ENCODE data around the gene TRIM62. TPM values are rescaled to one million over a fixed set of nuclear protein-coding genes. Genes with fewer than 3 reads are reported as not detected.

Gene TRIM62
- 1 to 10 TPM; 3.4 to 4.5 TPM for total RNA-seq

DNA sequence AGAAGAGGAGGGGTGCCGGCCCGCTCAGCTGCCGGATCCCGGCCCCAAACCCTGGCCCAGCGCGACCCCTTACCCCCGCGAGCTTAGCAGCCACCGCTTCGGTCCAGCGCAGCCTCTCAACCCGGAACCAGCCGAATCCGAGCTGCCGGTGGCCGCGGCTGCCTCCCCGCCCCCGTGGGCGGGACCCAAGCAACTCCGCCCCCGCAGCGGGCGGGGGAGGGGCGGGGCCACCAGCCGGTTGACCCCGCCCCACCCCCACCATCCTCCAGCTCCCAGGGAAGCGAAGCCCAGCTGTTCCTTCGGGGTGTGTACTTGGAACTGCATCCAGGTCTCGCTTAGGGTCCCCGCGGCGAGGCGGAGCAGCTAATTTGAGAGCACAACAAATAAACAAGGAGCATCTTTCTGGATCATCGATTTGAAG, at the start of gene TRIM62:
Gene TRIM62, minus strand, starts transcription at position 123 of the 421 bp plus-strand sequence. CDS start 611 bp downstream, outside the sequence.
- peaks cover 4% of the 10 kb centered on the region for H3K36me3 Mint-ChIP-seq
- peak; percentile 82 for DNase-seq
- peaks cover 1% of the 10 kb centered on the region for H3K9me3 Mint-ChIP-seq
- H3K4me1 Mint-ChIP-seq = peaks cover 14% of the 10 kb centered on the region
- peak within 1 kb of the TSS; percentile 40 for H3K27ac Mint-ChIP-seq
- H3K27me3 Mint-ChIP-seq = peaks cover 26% of the 10 kb centered on the region
- peak within 1 kb of the TSS; percentile 85 for H3K4me3 Mint-ChIP-seq

DNA sequence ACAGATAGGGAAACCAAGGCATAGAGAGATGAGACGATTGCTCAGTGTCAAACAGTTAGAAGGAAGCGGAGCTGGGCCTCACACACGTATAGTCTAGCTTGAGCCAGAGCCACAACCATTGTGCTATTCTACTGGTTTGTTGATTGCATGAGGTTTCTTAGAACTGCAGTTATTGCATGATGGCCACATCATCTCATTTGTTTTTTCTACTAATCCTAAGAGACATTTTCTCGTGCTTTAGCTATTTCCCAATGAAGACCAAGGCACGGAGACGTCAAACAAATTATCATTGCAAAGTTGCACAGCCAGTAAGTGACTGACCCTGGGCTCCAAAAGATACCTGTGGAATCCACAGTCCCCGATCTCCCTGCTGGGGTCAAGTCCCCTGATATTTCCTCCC, 49.3 kb upstream of the TRIM62 start:
- Mint-ChIP-seq H3K36me3 (no peaks in the 10 kb centered on the region), H3K4me1 (peaks cover 1% of the 10 kb centered on the region), H3K27me3 (peaks cover 10% of the 10 kb centered on the region), H3K9me3 (no peaks in the 10 kb centered on the region), H3K4me3 (no peak overlapping the region), H3K27ac (no peak overlapping the region)
- no peak for DNase-seq

DNA sequence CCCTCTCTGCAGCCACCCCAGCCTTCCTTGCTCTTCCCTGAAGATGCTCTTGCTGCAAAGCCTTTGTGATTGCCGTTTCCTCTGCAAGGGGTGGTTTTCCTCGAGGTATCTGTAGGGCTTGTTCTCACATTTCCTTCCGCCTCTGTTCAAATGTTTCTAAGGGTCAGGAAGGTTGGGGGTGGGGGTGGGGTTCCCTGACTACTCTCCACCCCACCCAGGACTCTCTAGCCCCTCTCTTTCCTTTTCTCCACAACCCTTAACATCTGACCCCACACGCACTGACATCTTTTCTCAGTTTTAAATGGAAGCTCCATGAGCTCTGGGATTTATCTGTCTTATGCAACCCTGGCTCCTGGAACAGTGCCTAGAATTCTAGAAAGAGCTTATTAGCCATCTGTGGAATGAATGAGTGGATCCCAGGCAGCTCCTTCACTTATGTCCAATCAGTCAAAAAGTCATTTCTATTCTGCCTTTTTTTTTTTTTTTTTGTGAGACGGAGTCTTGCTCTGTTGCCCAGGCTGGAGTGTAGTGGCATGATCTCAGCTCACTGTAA, 47.2 kb upstream of the TRIM62 start:
- no peaks in the 10 kb centered on the region for H3K4me1 Mint-ChIP-seq
- no peak overlapping the region for H3K27ac Mint-ChIP-seq
- H3K4me3 Mint-ChIP-seq = no peak overlapping the region

GRCh38 chr1:33225586-33225985, 43.7 kb upstream of the TRIM62 start:
- peaks cover 10% of the 10 kb centered on the region for H3K27me3 Mint-ChIP-seq
- H3K27ac Mint-ChIP-seq = no peak overlapping the region
- peaks cover 18% of the 10 kb centered on the region for H3K9me3 Mint-ChIP-seq
- no peaks in the 10 kb centered on the region for H3K36me3 Mint-ChIP-seq
- H3K4me1 Mint-ChIP-seq = no peaks in the 10 kb centered on the region
- DNase-seq = no peak
- no peak overlapping the region for H3K4me3 Mint-ChIP-seq

More for the DNA sequence above, 47.2 kb upstream of the TRIM62 start:
- Mint-ChIP-seq H3K27me3 (peaks cover 10% of the 10 kb centered on the region), H3K9me3 (peaks cover 11% of the 10 kb centered on the region), H3K36me3 (no peaks in the 10 kb centered on the region)
- DNase-seq = no peak

GRCh38 chr1:33224166-33224707, 42.4 kb upstream of the TRIM62 start:
- no peak overlapping the region for H3K27ac Mint-ChIP-seq
- H3K27me3 Mint-ChIP-seq = peaks cover 10% of the 10 kb centered on the region
- peaks cover 18% of the 10 kb centered on the region for H3K9me3 Mint-ChIP-seq
- no peaks in the 10 kb centered on the region for H3K36me3 Mint-ChIP-seq
- DNase-seq = no peak
- H3K4me3 Mint-ChIP-seq = no peak overlapping the region
- H3K4me1 Mint-ChIP-seq = no peaks in the 10 kb centered on the region

DNA sequence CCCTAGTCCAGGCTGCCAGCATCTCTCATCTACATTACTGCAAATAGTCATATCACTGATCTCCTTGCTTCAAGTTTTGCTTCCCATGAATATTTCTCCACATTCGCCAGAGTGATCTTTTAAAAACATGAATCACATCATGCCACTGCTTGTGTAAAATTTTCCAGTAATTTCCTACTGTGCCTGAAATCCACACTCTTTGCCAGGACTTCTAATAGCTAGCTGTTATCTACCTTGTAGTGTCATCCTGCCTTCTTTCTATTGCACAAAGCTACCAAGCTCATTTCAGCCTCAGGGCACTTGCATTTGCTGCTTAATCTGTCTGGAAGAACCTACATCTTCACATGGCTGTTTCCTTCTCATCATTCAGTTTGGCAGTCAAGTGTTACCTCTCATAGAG, 40.5 kb upstream of the TRIM62 start:
- Mint-ChIP-seq H3K4me1 (no peaks in the 10 kb centered on the region), H3K27me3 (no peaks in the 10 kb centered on the region), H3K4me3 (no peak overlapping the region), H3K27ac (no peak overlapping the region), H3K9me3 (peaks cover 18% of the 10 kb centered on the region), H3K36me3 (no peaks in the 10 kb centered on the region)
- no peak for DNase-seq

- no peaks in the 10 kb centered on the region for H3K27me3 Mint-ChIP-seq
- no peaks in the 10 kb centered on the region for H3K4me1 Mint-ChIP-seq
- no peak overlapping the region for H3K27ac Mint-ChIP-seq
- peaks cover 18% of the 10 kb centered on the region for H3K9me3 Mint-ChIP-seq
- no peak overlapping the region for H3K4me3 Mint-ChIP-seq
- no peaks in the 10 kb centered on the region for H3K36me3 Mint-ChIP-seq
- no peak for DNase-seq
Observed at GRCh38 chr1:33221385-33221758, 39.5 kb upstream of the TRIM62 start.

DNA sequence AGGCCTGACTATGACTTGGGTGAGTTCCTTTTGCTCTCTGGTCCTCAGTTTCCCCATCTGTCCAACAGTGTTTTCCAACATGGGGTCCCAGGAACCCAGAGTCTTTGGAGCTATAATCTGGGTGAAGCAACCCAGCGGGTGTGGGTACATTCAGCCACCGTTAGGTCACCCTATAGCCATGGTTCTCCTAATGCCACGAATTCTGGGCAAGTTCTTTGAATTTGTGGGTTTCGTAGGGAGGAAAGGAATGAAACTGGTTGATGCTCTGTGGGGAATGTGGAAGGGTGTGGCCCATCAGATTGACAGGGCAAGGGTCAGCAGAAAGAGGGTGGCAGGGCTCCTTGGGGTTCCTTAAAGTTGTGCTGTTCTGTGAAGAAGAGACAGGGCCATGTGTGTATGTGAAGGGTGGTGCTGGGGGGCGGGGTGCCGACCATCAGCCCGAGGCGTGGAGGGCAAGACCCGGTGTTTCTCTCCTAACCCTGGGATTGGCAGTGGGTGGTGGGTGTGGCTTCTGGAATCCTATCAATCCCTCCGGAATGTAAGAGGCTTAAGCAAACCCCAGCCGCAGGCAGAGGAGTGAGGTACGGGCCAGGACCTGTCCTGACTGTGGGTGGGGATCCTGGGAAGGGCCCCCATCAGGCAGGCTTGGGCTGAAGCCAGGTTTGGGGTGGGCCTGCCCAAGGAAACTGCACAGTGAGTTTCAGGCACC, 39.0 kb upstream of the TRIM62 start:
- no peak overlapping the region for H3K4me3 Mint-ChIP-seq
- peaks cover 18% of the 10 kb centered on the region for H3K9me3 Mint-ChIP-seq
- DNase-seq = no peak
- H3K27me3 Mint-ChIP-seq = no peaks in the 10 kb centered on the region
- H3K27ac Mint-ChIP-seq = no peak overlapping the region
- H3K4me1 Mint-ChIP-seq = no peaks in the 10 kb centered on the region
- no peaks in the 10 kb centered on the region for H3K36me3 Mint-ChIP-seq

- H3K36me3 Mint-ChIP-seq = no peaks in the 10 kb centered on the region
- DNase-seq = no peak
- H3K9me3 Mint-ChIP-seq = peaks cover 16% of the 10 kb centered on the region
- no peak overlapping the region for H3K4me3 Mint-ChIP-seq
- no peak overlapping the region for H3K27ac Mint-ChIP-seq
- H3K4me1 Mint-ChIP-seq = no peaks in the 10 kb centered on the region
- no peaks in the 10 kb centered on the region for H3K27me3 Mint-ChIP-seq
Observed at GRCh38 chr1:33219886-33220661, 38.2 kb upstream of the TRIM62 start.

- peaks cover 33% of the 10 kb centered on the region for H3K27me3 Mint-ChIP-seq
- no peaks in the 10 kb centered on the region for H3K4me1 Mint-ChIP-seq
- no peaks in the 10 kb centered on the region for H3K36me3 Mint-ChIP-seq
- no peak overlapping the region for H3K4me3 Mint-ChIP-seq
- H3K9me3 Mint-ChIP-seq = no peaks in the 10 kb centered on the region
- DNase-seq = no peak
- no peak overlapping the region for H3K27ac Mint-ChIP-seq
Observed at GRCh38 chr1:33211972-33212371, 30.1 kb upstream of the TRIM62 start.

DNA sequence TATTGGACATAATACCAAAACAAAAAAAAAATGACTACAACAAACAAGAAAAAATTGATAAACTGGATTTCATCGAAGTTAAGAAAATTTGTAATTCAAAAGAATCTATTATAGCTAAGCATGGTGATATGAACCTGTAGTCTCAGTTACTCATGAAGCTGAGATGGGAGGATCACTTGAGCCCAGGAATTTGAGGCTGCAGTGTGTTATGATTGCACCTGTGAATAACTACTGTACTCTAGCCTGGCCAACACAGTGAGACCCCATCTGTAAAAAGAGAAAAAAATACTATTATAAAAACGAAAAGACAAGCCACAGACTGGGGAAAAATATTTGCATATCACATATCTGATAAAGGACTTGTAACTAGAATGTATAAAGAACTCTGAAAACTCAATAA, 24.5 kb upstream of the TRIM62 start:
- Mint-ChIP-seq H3K36me3 (no peaks in the 10 kb centered on the region), H3K27me3 (peaks cover 29% of the 10 kb centered on the region), H3K27ac (no peak overlapping the region)

DNA sequence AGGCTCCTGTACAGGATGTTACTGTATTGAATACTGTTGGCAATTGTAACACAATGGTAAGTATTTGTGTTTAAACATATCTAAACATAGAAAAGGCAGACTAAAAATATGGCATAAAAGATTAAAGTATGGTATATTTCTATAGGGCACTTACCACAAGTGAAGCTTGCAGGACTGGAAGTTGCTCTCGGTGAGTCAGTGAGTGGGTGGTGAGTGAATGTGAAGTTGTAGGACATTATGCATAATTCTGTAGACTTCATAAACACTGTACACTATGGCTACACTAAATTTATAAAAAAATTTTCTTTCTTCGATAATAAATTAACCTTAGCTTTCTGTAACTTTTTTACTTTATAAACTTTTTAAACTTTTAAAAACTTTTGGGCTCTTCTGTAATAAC, 13.7 kb upstream of the TRIM62 start:
- Mint-ChIP-seq H3K4me1 (peaks cover 11% of the 10 kb centered on the region), H3K9me3 (no peaks in the 10 kb centered on the region), H3K27ac (no peak overlapping the region), H3K4me3 (no peak overlapping the region), H3K36me3 (no peaks in the 10 kb centered on the region), H3K27me3 (peaks cover 24% of the 10 kb centered on the region)
- DNase-seq = no peak

More for the DNA sequence above, 24.5 kb upstream of the TRIM62 start:
- H3K4me3 Mint-ChIP-seq = no peak overlapping the region
- H3K4me1 Mint-ChIP-seq = no peaks in the 10 kb centered on the region
- H3K9me3 Mint-ChIP-seq = no peaks in the 10 kb centered on the region
- DNase-seq = no peak

DNA sequence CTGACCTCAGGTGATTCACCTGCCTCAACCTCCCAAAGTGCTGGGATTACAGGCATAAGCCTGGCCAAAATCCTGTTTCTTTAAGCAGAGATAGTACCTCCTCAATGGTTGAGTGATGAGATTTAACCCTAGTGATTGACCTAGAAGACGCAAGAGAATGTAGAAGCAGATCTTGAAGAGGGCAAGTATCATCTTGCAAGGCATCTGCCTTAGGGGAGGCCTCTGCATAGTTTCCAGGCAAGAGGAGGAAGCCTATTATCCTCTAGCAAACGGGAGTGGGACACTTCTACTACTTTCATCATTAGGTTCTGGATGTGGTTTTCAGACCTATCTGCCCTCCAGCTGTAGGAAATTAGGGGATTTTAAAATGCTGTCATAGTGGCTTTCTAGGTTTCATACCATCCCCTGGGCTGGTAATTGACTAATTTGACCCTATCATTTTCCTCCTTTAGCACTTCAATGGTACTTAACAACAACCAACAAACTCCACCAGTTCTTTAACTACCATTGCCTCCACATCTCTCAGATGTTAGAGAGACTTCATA, 10.0 kb upstream of the TRIM62 start:
- Mint-ChIP-seq H3K9me3 (no peaks in the 10 kb centered on the region), H3K36me3 (no peaks in the 10 kb centered on the region), H3K27me3 (peaks cover 11% of the 10 kb centered on the region), H3K27ac (no peak overlapping the region), H3K4me1 (peaks cover 12% of the 10 kb centered on the region), H3K4me3 (no peak overlapping the region)
- DNase-seq = no peak

GRCh38 chr1:33190701-33191100, 8.9 kb upstream of the TRIM62 start:
- Mint-ChIP-seq H3K36me3 (no peaks in the 10 kb centered on the region), H3K27ac (peak overlapping the region; percentile 22), H3K4me1 (peaks cover 12% of the 10 kb centered on the region), H3K27me3 (peaks cover 14% of the 10 kb centered on the region), H3K9me3 (peaks cover 1% of the 10 kb centered on the region), H3K4me3 (no peak overlapping the region)
- DNase-seq = no peak
